ENCODE measurements around the gene PLXNC1.

PLXNC1 gene

GRCh38 chr12:94205822-94206221, 57.4 kb downstream of the PLXNC1 start:
- TF ChIP-seq, protein P1, sequence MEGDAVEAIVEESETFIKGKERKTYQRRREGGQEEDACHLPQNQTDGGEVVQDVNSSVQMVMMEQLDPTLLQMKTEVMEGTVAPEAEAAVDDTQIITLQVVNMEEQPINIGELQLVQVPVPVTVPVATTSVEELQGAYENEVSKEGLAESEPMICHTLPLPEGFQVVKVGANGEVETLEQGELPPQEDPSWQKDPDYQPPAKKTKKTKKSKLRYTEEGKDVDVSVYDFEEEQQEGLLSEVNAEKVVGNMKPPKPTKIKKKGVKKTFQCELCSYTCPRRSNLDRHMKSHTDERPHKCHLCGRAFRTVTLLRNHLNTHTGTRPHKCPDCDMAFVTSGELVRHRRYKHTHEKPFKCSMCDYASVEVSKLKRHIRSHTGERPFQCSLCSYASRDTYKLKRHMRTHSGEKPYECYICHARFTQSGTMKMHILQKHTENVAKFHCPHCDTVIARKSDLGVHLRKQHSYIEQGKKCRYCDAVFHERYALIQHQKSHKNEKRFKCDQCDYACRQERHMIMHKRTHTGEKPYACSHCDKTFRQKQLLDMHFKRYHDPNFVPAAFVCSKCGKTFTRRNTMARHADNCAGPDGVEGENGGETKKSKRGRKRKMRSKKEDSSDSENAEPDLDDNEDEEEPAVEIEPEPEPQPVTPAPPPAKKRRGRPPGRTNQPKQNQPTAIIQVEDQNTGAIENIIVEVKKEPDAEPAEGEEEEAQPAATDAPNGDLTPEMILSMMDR (conservative IDR thresholded peaks at IDR 0.05; ENCODE audit: low read depth, low read length), result no peak
- Histone ChIP-seq H2AFZ (ENCODE audit: low read depth) (no peak overlapping the region), H3K36me3 (ENCODE audit: insufficient read depth) (no peaks in the 10 kb centered on the region), H4K20me1 (ENCODE audit: insufficient read depth) (no peaks in the 10 kb centered on the region), H3K4me1 (ENCODE audit: low read depth, poor library complexity, severe bottlenecking) (peaks cover 66% of the 10 kb centered on the region), H3K79me2 (ENCODE audit: insufficient read depth, low read depth) (no peaks in the 10 kb centered on the region), H3K9ac (no peak overlapping the region), H3K4me3 (IDR thresholded peaks at IDR 0.05; ENCODE audit: insufficient read depth, low read depth, low read length) (no peak overlapping the region), H3K27me3 (ENCODE audit: insufficient read depth, low read depth) (no peaks in the 10 kb centered on the region), H3K27ac (no peak overlapping the region; the same call in 1 of the 2 replicates), H3K4me2 (peak overlapping the region; percentile 62; the same call in 1 of the 2 replicates)

GRCh38 chr12:94206886-94207285, 58.5 kb downstream of the PLXNC1 start:
- Histone ChIP-seq H3K9ac (peak overlapping the region; percentile 87; the same call in 1 of the 2 replicates), H3K27me3 (ENCODE audit: insufficient read depth, low read depth) (no peaks in the 10 kb centered on the region), H3K36me3 (ENCODE audit: insufficient read depth) (no peaks in the 10 kb centered on the region), H4K20me1 (ENCODE audit: insufficient read depth) (no peaks in the 10 kb centered on the region), H3K4me2 (peak overlapping the region; percentile 88), H3K27ac (peak overlapping the region; percentile 98), H3K4me1 (ENCODE audit: low read depth, poor library complexity, severe bottlenecking) (peaks cover 66% of the 10 kb centered on the region), H3K79me2 (ENCODE audit: insufficient read depth, low read depth) (no peaks in the 10 kb centered on the region), H2AFZ (ENCODE audit: low read depth) (no peak overlapping the region), H3K4me3 (IDR thresholded peaks at IDR 0.05; ENCODE audit: insufficient read depth, low read depth, low read length) (no peak overlapping the region)
- TF ChIP-seq, protein P1 (conservative IDR thresholded peaks at IDR 0.05; ENCODE audit: low read depth, low read length), result no peak

GRCh38 chr12:94207467-94207848, 59.1 kb downstream of the PLXNC1 start:
- peaks cover 66% of the 10 kb centered on the region for H3K4me1 ChIP-seq (ENCODE audit: low read depth, poor library complexity, severe bottlenecking)
- TF ChIP-seq, protein P1 (conservative IDR thresholded peaks at IDR 0.05; ENCODE audit: low read depth, low read length), result no peak
- H3K79me2 ChIP-seq (ENCODE audit: insufficient read depth, low read depth), result no peaks in the 10 kb centered on the region
- peak overlapping the region; percentile 98 for H3K27ac ChIP-seq
- H2AFZ ChIP-seq (ENCODE audit: low read depth), result peak overlapping the region; percentile 72
- no peak overlapping the region for H3K4me3 ChIP-seq (IDR thresholded peaks at IDR 0.05; ENCODE audit: insufficient read depth, low read depth, low read length)
- H3K27me3 ChIP-seq (ENCODE audit: insufficient read depth, low read depth), result no peaks in the 10 kb centered on the region
- H3K36me3 ChIP-seq (ENCODE audit: insufficient read depth), result no peaks in the 10 kb centered on the region
- H3K9ac ChIP-seq, result peak overlapping the region; percentile 87
- H3K4me2 ChIP-seq, result peak overlapping the region; percentile 88
- no peaks in the 10 kb centered on the region for H4K20me1 ChIP-seq (ENCODE audit: insufficient read depth)

GRCh38 chr12:94207849-94208621, 59.7 kb downstream of the PLXNC1 start:
- peak overlapping the region; percentile 98 for H3K27ac ChIP-seq
- H3K9ac ChIP-seq, result peak overlapping the region; percentile 87
- H3K4me2 ChIP-seq, result peak overlapping the region; percentile 88
- H3K36me3 ChIP-seq (ENCODE audit: insufficient read depth), result no peaks in the 10 kb centered on the region
- H3K27me3 ChIP-seq (ENCODE audit: insufficient read depth, low read depth), result no peaks in the 10 kb centered on the region
- H3K4me3 ChIP-seq (IDR thresholded peaks at IDR 0.05; ENCODE audit: insufficient read depth, low read depth, low read length), result no peak overlapping the region
- H2AFZ ChIP-seq (ENCODE audit: low read depth), result peak overlapping the region; percentile 72
- no peaks in the 10 kb centered on the region for H4K20me1 ChIP-seq (ENCODE audit: insufficient read depth)
- H3K79me2 ChIP-seq (ENCODE audit: insufficient read depth, low read depth), result no peaks in the 10 kb centered on the region
- TF ChIP-seq, protein P1 (conservative IDR thresholded peaks at IDR 0.05; ENCODE audit: low read depth, low read length), result no peak
- H3K4me1 ChIP-seq (ENCODE audit: low read depth, poor library complexity, severe bottlenecking), result peaks cover 60% of the 10 kb centered on the region
